ENCODE data around the gene PDCL2. TPM values are rescaled to one million over a fixed set of nuclear protein-coding genes. Genes with fewer than 3 reads are reported as not detected.

The PDCL2 gene
- total and polyA plus RNA-seq, 2 donors (not counting 1 experiment from before 2014, with no cell fraction given) = not detected

DNA sequence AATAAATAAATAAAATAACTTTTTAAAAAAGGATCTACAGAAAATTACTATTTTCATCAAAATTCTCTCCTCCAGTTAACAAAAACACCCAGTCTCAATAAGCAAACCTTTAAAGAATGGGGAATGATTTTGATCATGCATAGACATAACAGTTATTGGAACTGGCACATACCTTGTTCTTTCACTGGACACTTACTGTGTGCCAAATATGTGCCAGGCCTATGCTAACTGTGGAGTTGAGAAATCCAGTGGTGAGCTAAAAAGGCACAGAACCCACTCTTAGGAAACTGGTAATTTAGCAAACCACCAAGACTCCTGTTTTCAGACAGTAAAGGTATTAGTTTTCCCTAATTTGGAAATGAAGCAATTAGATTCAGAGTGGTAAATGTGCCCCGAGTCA, 84.4 kb downstream of the PDCL2 start:
- Histone ChIP-seq H3K27me3 (replicated peaks in 1 of 4; ENCODE audit: control extremely low read depth in 1 of 4, control insufficient read depth in 3 of 4, insufficient read depth in 4 of 4, low read length in 3 of 4) (no peaks in the 10 kb centered on the region), H3K36me3 (replicated peaks in 1 of 2; ENCODE audit: control extremely low read depth in 1 of 2, control insufficient read depth in 1 of 2, extremely low read depth in 1 of 2, insufficient read depth in 2 of 2, low read length in 1 of 2) (peaks cover 4 to 9% of the 10 kb centered on the region in 2 experiments), H3K79me2 (ENCODE audit: control insufficient read depth, insufficient read depth, low read length) (no peaks in the 10 kb centered on the region), H3K9ac (ENCODE audit: low read length) (no peak overlapping the region), H2AFZ (ENCODE audit: insufficient read depth, low read depth, low read length, poor library complexity, severe bottlenecking) (no peak overlapping the region), H3K4me1 (ENCODE audit: control insufficient read depth in 2 of 2, insufficient read depth in 2 of 2, low read length in 2 of 2) (peaks cover 4 to 10% of the 10 kb centered on the region in 2 donors), H4K20me1 (ENCODE audit: control insufficient read depth, insufficient read depth, low read length, poor library complexity, severe bottlenecking) (no peaks in the 10 kb centered on the region), H3K9me3 (ENCODE audit: control extremely low read depth in 1 of 3, control insufficient read depth in 2 of 3, insufficient read depth in 1 of 3, low read length in 2 of 3) (no peaks in the 10 kb centered on the region), H3K27ac (ENCODE audit: low read length in 2 of 2) (no peak overlapping the region), H3K4me3 (ENCODE audit: control extremely low read depth in 1 of 5, extremely low read depth in 1 of 5, insufficient read depth in 1 of 5, low read depth in 2 of 5, low read length in 4 of 5) (no peak overlapping the region), H3K4me2 (replicated peaks; ENCODE audit: low read depth, low read length, poor library complexity, severe bottlenecking) (no peak overlapping the region)
- ChIA-PET POLR2A (no interaction called here), CTCF (no interaction called here)
- Mint-ChIP-seq H3K4me1 (peaks cover 19% of the 10 kb centered on the region), H3K27ac (no peak overlapping the region), H3K4me3 (no peak overlapping the region), H3K27me3 (no peaks in the 10 kb centered on the region), H3K9me3 (ENCODE audit: insufficient read depth) (peaks cover 2% of the 10 kb centered on the region)
- DNase-seq = no peak
- intact Hi-C loops (cut with micrococcal nuclease) = no loop called here
- ATAC-seq (ENCODE audit: low read depth) = no peak
- WGBS (ENCODE audit: insufficient coverage) = no CpG with 5 or more reads among the region's 1 CpG
- TF ChIP-seq CTCF (IDR thresholded peaks at IDR 0.05) = no peak
- no peak for TF ChIP-seq EZH2 (IDR thresholded peaks at IDR 0.05; ENCODE audit: borderline replicate concordance, insufficient read depth, low read depth, low read length, poor library complexity, severe bottlenecking)

Other genes starting within 250 kb of the PDCL2 start
- gene SRD5A3, start 246.0 kb downstream of the PDCL2 start, total RNA-seq = 3.6 and 4.0 TPM in 2 replicates
- 0.62 and 0.88 TPM in 2 replicates for gene SRD5A3, start 246.0 kb downstream of the PDCL2 start, polyA plus RNA-seq
- 110 and 113 TPM in 2 replicates for gene TMEM165, start 196.3 kb downstream of the PDCL2 start, total RNA-seq
- 26.3 and 44.6 TPM in 2 replicates for gene TMEM165, start 196.3 kb downstream of the PDCL2 start, polyA plus RNA-seq
- 14.2 and 15.2 TPM in 2 replicates for gene CLOCK, start 45.3 kb downstream of the PDCL2 start, total RNA-seq
- 2.8 and 3.7 TPM in 2 replicates for gene CLOCK, start 45.3 kb downstream of the PDCL2 start, polyA plus RNA-seq
- gene NMU, start 44.1 kb upstream of the PDCL2 start, total RNA-seq = not detected in 2 replicates
- gene NMU, start 44.1 kb upstream of the PDCL2 start, polyA plus RNA-seq = not detected in 2 replicates
- not detected in 2 replicates for gene EXOC1L, start 227.5 kb upstream of the PDCL2 start, total RNA-seq
- not detected in 2 replicates for gene EXOC1L, start 227.5 kb upstream of the PDCL2 start, polyA plus RNA-seq